ENCODE measurements around the gene HACD2. TPM values are rescaled to one million over a fixed set of nuclear protein-coding genes. Genes with fewer than 3 reads are reported as not detected.
"Not testable (repeated sequence)": the region's sequence is repeated elsewhere in the genome, so short reads cannot be mapped to it uniquely, and the experiment has no call there.

Gene HACD2
- total RNA-seq, 1 donor from 2014 or later, result 24.5 TPM

- ATAC-seq (no peak), DNase-seq (ENCODE audit: low spot score) (no peak)
Observed at GRCh38 chr3:123488645-123489347, 96.1 kb downstream of the HACD2 start.

- ATAC-seq; DNase-seq (ENCODE audit: low spot score): not testable (repeated sequence)
Observed at GRCh38 chr3:123487063-123487462, 97.8 kb downstream of the HACD2 start.

- ATAC-seq, result no peak
- no peak for DNase-seq (ENCODE audit: low spot score)
Observed at GRCh38 chr3:123486460-123486859, 98.4 kb downstream of the HACD2 start.

GRCh38 chr3:123485551-123485950 lies 99.3 kb downstream of the HACD2 start:
- DNase-seq (ENCODE audit: low spot score) (no peak), ATAC-seq (no peak)

GRCh38 chr3:123483146-123483545 lies 101.7 kb downstream of the HACD2 start:
- no peak for ATAC-seq
- no peak for DNase-seq (ENCODE audit: low spot score)

DNA sequence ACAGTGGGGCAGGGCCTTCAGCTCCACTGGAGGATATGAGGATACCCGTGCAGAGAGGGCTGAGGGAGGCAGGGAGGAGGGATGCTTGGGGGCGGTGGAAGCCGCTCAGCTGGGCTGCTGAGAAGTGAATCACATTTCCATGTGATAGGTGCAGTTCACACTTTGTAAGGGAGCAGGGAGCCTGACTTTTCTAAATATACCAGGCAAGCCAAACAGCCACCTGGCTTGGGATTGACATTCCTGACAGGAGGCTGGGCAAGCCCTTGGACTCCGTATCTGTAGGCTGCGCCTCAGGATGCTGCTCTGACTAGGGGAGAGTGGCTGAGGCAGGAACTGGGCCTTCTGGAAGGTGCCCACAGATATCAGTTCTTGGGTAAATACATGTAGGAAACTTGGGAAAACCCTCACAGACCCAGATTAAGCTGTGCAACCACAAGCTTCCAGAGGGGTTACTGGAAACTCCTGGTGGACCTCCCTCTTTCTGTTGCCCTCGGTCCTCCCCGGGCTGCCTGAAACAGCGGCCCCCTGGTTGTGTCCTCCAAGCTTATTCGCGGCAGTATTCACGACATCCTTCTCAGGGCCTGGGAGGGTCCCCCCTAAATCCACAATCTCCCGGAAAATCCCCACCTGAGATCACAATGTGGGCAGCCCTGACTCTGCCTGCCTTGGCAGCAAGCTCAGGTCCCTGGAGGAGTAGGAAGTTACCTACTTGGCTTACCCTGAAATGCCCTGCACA lies 103.0 kb downstream of the HACD2 start:
- DNase-seq (ENCODE audit: low spot score) (no peak), ATAC-seq (no peak)

DNA sequence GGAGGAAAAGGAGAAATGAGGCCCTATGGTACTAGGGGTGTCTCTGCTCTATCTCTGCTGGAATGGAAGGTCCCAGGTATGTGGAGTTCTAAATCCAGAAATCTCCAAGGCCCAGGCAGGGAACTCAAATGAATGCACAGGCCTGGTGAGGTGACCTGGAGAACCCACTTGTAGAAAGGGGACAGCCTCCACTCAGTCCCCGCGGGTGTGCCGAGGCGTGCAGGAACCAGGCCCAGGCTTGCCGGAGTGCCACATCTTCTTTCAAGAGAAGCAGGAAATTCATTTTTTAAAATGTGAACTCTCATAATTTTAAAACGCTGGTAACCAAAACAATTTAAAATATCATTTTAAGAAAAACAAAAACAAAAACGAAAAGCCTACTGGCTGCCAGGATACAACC lies 103.8 kb downstream of the HACD2 start:
- DNase-seq (ENCODE audit: low spot score) (no peak), ATAC-seq (no peak)

GRCh38 chr3:123480428-123480827 lies 104.4 kb downstream of the HACD2 start:
- ATAC-seq, result no peak
- no peak for DNase-seq (ENCODE audit: low spot score)

DNA sequence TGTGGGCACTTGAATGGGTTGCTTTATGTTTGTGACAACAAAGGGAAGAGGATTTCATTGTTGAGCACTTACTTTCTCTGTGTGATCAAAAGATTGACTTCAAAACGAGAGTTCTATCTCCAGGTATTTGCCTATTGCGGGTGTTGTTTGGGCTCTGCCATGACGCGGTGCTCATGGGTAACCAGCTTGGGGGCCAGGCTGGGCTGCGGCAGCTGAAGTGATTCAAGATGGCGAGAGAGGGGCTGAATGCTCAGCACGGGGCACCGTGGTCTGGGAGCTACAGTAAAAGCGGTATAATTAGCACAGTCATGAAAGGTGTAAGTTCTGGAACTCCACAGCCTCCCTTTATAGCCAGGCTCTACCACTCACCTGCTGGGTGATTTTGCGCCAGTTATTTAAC lies 105.0 kb downstream of the HACD2 start:
- no peak for ATAC-seq
- DNase-seq (ENCODE audit: low spot score), result no peak

GRCh38 chr3:123478314-123478713 lies 106.5 kb downstream of the HACD2 start:
- ATAC-seq (no peak), DNase-seq (ENCODE audit: low spot score) (no peak)

DNA sequence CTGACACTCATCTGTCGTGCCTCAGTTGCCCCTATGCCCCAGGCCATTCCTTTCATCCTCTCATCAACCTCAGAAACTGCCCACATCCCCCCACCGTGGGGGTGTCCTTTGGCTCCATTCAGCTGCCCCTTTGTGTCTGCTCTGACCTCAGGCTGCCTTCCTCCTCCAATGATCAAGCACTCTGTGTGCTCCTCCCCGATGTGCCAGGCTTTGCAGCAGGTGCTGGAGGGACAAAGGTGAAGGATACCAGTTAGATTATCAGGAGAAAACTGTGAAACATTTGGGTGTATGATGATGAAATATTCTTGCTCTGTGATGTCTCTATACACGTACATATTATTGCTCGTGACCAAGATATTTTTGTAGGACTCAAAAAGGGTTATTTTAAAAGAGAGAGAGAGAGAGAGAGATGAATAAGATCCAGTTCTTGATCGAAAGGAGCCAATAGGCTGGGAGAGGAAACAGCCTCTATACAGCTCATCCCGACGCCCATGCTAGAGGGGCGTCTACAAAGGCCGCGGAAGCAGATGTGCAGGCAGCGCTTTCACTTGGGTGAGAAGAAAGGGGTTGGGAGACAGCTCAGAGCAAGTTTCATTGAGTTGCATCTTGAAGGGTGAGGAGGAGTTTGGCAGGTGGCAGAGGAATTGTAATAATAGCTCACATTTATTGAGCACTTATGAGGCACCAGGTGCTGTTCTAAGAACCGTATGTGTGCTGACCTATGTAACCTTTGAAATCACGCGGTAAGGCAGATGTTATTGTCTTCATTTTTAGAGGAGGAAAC lies 107.7 kb downstream of the HACD2 start:
- ATAC-seq, result peak; percentile 60
- DNase-seq (ENCODE audit: low spot score), result no peak

DNA sequence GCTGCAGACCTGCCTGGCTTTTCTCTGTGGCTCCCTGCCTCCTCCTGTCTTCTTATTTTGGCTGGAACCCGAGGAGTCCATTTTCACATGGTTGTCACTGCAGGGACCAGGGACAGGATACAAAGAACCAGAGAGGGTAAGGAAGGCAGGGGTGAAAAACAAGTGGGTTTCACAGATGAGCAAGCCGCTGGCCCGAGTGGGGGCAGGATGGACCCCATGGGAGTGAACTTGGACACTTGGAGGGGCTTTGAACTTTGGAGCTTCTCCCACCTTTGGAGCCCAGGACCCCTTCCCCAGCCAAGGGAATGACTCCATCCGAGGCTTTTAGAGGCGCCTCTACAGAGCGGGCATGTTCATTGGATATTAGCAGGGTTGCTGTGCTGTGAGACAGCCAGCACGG lies 109.1 kb downstream of the HACD2 start:
- DNase-seq (ENCODE audit: low spot score) (no peak), ATAC-seq (no peak)

DNA sequence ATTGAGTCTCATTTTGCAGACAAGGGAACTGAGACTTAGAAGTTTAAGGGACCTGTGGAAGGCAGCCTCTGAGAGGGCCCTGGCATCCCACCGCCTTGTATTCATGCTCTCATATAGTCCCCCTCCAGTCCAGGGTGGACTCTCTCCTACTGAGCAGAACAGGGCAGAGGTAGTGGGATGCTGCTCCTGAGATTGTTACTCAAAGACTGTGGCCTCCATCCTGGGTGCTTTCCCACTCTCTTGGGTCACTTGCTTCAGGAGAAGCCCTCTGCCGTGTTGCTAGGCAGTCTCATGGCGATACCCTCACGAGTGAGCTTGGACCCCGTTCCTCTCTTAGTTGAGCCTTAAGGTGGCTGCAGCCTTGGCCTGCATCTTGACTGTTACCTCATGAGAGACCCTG lies 113.7 kb downstream of the HACD2 start:
- no peak for ATAC-seq
- DNase-seq (ENCODE audit: low spot score), result no peak

GRCh38 chr3:123469323-123469995 lies 115.4 kb downstream of the HACD2 start:
- ATAC-seq, result no peak

DNA sequence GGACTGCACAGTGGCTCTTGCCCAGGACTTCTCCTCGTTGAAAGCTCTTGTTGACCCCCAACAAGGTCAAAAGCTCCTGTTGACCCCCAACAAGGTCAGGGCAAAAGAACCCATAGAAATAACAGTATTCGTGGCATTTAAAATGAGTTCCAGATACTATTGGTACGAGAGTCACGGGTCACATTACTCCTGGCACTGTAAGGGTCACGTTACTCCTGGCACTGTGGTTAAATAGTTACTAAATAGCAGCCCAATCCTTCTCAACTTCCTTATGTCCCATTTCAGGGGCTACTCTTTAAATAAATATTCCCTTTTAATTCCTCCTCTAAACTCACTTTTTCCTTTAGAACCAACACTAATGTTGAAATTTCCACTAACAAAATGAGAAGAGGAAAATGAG lies 117.8 kb downstream of the HACD2 start:
- ATAC-seq (peak; percentile 83), DNase-seq (ENCODE audit: low spot score) (no peak)

More at GRCh38 chr3:123469323-123469995, 115.4 kb downstream of the HACD2 start:
- no peak for DNase-seq (ENCODE audit: low spot score)

- DNase-seq (ENCODE audit: low spot score) (no peak), ATAC-seq (no peak)
Observed at GRCh38 chr3:123464211-123464610, 120.6 kb downstream of the HACD2 start.

- DNase-seq (ENCODE audit: low spot score) (peak; percentile 51), ATAC-seq (peak; percentile 86)
Observed at GRCh38 chr3:123459862-123460261, 125.0 kb downstream of the HACD2 start.

DNA sequence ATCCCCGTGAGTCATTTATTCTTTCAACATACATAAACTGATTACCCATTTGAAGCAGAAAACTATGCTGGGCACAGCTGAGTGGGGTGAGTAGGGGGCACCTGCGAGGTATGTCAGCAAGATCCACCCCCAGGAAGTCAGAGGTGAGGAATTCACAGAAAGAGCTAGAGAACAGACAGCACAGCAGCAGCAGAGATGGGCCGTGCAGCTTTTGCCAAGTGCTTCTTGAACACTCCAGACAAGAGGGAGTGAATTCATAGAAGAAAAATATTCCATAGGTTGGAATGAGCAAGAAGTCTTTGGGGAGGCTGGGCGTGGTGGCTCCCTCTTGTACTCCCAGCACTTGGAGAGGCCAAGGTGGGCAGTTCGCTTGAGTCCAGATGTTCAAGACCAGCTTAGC lies 126.6 kb downstream of the HACD2 start:
- ATAC-seq (no peak), DNase-seq (ENCODE audit: low spot score) (no peak)

GRCh38 chr3:123457841-123458240 lies 127.0 kb downstream of the HACD2 start:
- no peak for ATAC-seq
- DNase-seq (ENCODE audit: low spot score), result no peak

DNA sequence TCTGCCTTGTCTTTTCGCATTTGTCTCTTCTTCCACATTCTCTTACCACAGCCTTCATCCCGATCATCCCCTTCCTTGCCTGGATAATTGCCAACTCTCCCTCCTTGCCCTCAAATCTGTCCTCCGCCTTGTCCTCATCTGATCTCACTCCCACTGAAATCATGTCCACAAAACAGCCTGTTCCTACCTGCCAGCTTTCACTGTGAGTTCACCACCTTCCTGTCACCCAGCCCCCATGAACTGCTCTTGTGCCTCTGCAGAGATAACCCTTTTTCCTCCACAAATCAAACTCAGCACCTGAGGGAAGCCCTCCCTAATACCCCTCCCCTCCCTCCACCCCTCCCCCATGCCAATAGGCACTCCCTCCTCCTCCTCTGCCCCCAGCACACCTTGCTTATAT lies 131.2 kb downstream of the HACD2 start:
- no peak for DNase-seq (ENCODE audit: low spot score)
- no peak for ATAC-seq

- peak; percentile 32 for ATAC-seq
- DNase-seq (ENCODE audit: low spot score), result no peak
Observed at GRCh38 chr3:123451186-123451585, 133.7 kb downstream of the HACD2 start.

Data from left lobe of liver (tissue), 2 donors.